HPDE6-E6E7 (cell line): ENCODE data around the gene SAFB.
"Not testable (repeated sequence)": the region's sequence is repeated elsewhere in the genome, so short reads cannot be mapped to it uniquely, and the experiment has no call there.

Experiments used
- DNase-seq: peaks from one replicate; pipeline ENCODE4 v3.0.0; 2011; ENCODE audit warnings: missing footprints; ENCODE audit errors: extremely low spot score

Gene SAFB

GRCh38 chr19:5595129-5595528 lies 27.8 kb upstream of the SAFB start:
- no peak for DNase-seq

- no peak for DNase-seq
These were observed 27.1 kb upstream of the SAFB start for GRCh38 chr19:5595745-5596144.

- DNase-seq = no peak
These were observed 22.1 kb upstream of the SAFB start for GRCh38 chr19:5600797-5601196.

- no peak for DNase-seq
These were observed 19.3 kb upstream of the SAFB start for GRCh38 chr19:5603626-5604025.

- DNase-seq = no peak
These were observed 17.5 kb upstream of the SAFB start for GRCh38 chr19:5605362-5605761.

GRCh38 chr19:5607318-5608275 lies 15.3 kb upstream of the SAFB start:
- no peak for DNase-seq

DNA sequence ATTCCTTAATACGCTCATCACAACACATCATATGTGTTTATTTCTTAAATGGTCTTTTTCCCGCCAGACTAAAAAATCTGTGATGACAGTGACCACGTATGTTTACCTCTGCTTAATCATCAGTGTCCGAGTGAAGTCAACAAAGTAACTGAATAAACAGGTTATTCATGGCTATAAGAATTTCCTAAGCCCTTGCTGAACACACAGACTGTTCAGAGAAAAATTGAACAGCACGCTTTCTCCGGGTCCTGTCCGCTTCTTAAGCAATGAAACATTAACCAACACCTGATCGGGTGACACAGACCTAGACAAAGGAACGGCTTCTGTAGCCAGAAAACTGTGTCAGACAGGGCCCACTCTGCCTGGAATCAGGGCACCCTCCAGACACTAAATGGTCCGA lies 14.6 kb upstream of the SAFB start:
- no peak for DNase-seq

GRCh38 chr19:5608766-5609165 lies 14.1 kb upstream of the SAFB start:
- not testable (repeated sequence) for DNase-seq

- DNase-seq = no peak
These were observed 12.9 kb upstream of the SAFB start for GRCh38 chr19:5609881-5610448.

DNA sequence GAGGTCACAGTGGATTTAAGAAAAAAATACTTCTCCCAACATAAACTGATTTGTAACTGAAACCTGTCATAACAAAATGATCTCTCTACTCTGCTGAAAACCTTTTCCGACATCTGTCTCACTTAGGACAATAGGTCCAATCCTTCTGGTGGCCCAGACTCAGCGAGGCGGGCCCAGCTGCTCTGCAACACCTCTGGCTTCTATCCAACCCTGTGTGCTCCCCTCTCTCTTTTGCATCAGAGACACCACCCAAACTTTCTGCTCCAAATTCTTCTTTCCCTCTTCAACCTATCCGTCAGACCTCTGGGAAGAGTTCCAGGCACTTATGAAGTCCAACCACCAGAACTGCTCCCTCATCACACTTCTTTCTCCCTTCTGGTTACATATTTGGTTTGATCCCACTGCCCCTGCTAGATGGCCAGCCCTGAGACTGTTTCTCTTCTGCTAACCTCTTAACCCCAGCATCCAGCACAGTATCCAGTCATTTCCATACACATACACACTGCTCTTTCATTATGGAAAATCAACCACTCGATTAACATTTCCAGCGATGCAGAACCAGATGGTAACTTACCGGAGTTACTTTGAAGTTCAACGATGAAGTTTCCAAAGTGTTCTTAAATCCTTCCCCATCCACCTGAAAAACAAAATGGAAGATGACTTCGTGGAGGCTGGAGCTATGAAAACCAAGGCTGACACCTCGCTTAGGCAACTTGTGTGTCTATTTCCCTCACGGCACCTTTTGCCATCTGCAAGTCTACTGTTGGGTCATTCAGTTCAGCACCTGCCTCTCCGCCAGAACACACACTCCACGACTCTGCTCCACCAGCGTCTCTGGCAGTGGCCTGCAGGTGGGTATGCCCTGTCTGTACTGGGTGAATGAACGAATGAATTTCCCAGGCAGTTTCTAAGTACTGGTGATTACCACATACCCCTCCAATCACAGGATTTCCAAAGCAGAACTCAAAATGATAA lies 9.7 kb upstream of the SAFB start:
- no peak for DNase-seq

DNA sequence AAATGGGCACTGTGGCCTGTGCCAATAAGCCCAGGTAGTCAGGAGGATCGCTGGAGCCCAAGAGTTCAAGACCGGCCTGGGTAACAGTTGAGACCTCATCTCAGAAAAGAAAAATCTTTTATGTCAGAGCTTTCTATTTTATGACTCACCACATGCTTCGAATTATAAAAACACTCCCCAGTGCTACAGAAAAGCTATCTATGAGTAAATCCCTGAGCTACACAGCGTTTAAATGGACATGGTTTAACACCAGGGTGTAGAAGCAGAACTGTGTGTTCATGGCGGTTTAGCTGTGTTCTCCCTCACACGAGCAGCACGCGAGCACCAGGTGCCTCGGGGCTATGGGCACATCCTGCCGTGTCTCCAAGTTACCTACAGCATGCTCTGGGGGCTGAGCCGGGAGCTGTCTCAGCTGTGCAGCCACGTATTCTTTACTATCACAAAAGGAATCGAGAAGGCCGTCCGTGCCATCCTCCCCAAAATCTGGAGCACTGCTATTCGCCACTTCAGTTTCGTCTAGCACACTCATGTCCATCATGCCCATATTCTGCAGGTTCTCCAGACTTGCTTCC lies 7.0 kb upstream of the SAFB start:
- no peak for DNase-seq

DNA sequence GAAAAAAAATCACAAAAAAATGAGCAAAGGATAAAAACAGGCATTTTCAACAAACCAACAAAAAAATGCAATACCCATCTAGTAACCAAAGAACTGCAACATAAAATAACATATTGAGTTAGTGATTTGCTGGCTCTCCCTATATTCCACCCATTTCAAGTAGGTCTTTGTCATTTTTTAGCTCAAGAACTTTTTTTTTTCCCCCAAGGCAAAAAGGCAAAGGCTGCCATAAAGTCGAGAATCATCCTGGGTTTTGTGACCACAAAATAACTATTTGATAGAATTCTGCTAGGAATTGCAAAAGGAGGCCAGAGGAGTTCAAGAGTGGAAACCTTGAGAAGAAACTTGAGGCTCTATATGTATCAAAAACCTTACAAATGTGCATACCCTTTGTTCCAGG lies 5.8 kb upstream of the SAFB start:
- no peak for DNase-seq

DNA sequence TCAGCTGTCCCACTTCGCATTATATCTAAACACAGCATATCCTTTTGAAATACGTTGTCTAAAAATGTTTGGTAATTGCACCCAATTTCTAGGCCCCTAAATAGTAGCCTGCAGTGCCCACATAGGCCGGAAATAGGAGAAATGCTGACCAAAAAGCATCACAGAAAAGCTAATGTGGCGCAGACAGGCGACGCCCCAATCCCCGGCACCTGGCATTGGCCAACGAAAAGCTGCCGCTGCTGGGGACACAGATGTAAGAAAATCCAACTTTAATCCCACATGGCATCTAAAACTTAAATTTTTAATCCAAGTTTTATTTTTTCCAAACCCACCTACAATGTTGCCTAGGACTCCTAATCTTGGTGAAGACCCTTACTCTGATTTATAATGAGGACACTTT lies 4.3 kb upstream of the SAFB start:
- no peak for DNase-seq

GRCh38 chr19:5619946-5620345 lies 2.9 kb upstream of the SAFB start:
- DNase-seq = no peak

GRCh38 chr19:5621311-5621944 lies 1.5 kb upstream of the SAFB start:
- DNase-seq = no peak

DNA sequence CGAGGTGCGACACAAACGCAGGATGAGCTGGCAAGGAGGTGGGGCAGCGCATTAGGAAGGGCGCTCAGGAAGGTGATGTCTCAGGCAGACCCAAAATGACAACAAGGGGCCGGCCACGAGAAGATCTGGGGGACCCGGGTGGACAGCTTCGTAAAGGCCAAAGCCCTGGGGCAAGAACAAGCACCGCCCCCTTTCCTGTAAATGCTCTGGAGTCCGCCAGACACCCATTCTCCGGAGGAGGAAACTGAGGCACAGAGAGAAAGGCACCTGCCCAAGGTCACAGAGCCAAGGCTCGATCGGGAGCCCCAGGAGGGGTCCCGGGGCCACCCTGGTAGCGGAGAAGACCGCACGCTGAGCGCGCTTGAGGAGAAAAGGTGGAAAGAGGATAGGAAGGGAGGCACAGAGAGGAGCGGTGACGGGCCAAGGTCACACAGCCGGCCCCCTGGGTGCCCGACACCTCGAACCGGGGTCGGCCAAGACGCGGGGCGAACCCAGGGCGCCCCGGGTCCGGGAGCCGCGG lies 878 bp upstream of the SAFB start:
- DNase-seq = no peak

DNA sequence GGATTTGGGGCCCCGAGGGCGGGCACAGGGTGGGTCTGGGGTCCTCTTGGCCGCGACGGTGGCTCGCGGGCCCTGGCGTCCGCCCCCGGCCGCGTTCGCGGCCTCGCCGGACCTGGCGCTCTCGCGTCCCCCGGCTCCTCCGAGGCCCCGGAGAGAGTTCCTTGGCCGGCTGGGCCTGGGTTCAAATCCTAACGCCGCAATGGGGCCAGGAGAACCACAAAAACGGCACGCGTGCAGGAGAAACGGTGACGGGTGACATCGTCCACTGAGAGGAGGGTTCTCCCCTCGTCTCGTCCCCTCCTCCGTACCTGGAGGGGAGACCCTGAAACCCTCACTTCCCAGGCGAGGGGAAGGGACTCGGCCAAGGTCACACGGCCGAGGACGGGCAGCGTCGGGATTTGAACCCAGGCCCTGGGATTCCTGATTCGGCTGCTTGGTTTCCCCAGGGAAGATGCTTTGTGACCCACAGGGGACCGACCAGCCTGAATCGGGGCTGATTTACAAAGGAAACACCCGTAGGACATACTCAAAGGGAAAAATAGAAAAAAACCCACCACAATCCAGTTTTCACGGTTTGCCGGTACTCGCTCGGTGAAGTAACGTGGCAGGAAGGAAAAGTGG lies 624 bp downstream of the SAFB start:
- DNase-seq = no peak

DNA sequence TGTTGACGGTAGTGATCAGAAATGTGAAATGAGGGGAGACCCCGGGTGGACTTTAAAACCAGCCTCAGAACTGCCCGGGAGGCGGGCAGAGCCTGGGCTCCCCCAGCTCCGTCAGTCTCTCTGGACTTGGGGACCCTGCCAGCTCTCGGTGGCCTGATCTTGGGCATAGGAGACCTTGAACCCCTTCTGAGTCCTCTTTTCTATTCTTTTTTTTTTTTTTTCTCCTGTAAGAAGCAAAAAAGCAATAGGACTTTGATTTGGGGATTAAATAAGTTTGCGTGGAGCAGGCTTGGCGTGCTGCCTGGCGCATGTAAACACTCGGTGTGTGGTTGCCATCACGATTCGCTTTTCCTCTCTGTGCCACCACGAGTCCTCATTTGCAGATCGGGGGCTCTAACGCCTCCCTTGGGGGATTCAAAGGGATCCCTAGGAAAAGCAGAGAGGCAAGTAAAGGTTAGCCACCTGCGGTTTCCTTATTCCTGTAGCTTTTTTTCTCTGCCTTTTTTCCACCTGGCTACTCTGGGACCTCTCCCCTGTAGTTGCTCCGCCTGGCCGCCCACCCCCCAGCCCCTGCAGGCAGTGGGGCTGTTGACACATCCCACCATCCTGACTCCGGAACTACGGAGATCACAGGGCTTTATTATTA lies 1.3 kb downstream of the SAFB start:
- no peak for DNase-seq

DNA sequence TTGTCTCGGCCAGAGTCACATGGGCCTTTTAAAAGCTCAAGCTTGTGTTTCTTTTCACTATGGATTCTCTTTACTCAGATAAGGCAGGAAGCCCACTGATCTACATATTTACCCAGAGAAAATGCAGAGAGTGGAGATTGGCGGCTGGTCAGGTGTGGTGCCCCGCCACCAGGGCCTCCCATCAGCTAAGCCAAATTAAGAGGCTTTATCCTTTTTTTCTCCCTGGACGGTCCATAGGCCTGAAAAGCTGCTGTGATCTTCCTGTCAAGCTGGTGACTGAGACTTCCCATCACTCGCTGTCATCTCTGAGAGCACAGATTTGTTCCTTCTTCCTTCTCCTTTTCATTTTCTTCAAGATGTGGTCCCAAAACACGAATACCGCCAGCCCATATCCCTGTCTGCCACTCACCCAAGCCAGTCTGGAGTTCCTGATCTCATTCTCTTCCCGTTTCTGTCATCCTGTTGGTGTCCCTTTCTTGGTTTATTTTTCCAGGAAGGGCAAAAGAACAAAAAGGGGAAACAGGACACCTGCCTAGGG lies 1.9 kb downstream of the SAFB start:
- DNase-seq = no peak

DNA sequence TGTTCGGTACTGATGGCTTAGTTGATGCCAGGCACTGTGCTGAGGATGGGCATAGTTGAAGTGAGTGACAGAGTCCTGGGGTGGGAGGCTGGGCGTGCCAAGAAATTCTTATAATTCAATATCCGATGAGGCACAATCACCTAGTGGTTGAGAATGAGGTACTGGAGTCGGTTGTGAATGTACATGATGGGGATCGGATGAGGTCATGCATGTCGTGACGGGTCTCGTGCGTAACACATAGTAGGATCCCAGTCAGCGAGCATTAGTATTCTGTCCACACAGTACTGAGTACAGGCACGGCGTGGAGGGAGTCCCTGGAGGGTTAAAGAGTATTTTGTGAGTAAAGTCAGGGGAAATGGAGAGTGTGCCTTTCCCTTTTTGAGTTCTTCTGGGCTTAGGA lies 2.8 kb downstream of the SAFB start:
- DNase-seq = no peak
